IMR-90 (cell line): Measurements from ENCODE around the gene GABRR3. TPM values are rescaled to one million over a fixed set of nuclear protein-coding genes. Genes with fewer than 3 reads are reported as not detected.
A peak's percentile ranks its signal among the peaks of the same experiment; 100 is the strongest.

Source experiments
- ATAC-seq: fragments of 200-7000 bp; cut with Tn5 transposase; 2 replicates; pipeline ENCODE4 v1.9.1; 2020; ENCODE audit warnings: low read depth, mild to moderate bottlenecking, moderate library complexity
- BruUV-seq: library from RNA; stranded (reverse); fragments of 400-500 nt; replicated peaks from 2 replicates; lab custom pipeline; 2021; lab: Mats Ljungman, UMichigan
- CTCF ChIA-PET: fragments of 300-600 bp; formaldehyde crosslinking; extraction: SDS; loops from one replicate; lab custom pipeline; 2021; ENCODE audit warnings: antibody characterized with exemption; lab: Yijun Ruan, JAX
- POLR2A ChIA-PET: fragments of 300-600 bp; sonication (Branson Sonifier 250); formaldehyde crosslinking; loops from one replicate; lab custom pipeline; 2022; ENCODE audit warnings: antibody characterized with exemption; ENCODE audit not compliant: unreplicated experiment; lab: Charles Lee
- DNase-seq: peaks from one replicate; pipeline ENCODE4 v3.0.0; 2013
- H2AFZ ChIP-seq: replicated peaks from 2 replicates; pipeline ENCODE3; 2013; ENCODE audit warnings: low read length, mild to moderate bottlenecking; ENCODE audit not compliant: poor library complexity
- H2AK5ac ChIP-seq: 2 replicates; pipeline ENCODE4 v1.6.1; 2013; ENCODE audit warnings: low read depth, low read length, inconsistent platforms
- H2AK9ac ChIP-seq: replicated peaks from 2 replicates; pipeline ENCODE3; 2013; ENCODE audit warnings: mild to moderate bottlenecking, low read depth, low read length, moderate library complexity; ENCODE audit not compliant: poor library complexity
- H2BK120ac ChIP-seq: 2 replicates; pipeline ENCODE4 v1.6.1; 2013; ENCODE audit warnings: low read depth, low read length, inconsistent platforms
- H2BK15ac ChIP-seq: 3 replicates; pipeline ENCODE4 v1.6.1; 2013; ENCODE audit warnings: low read depth, low read length, inconsistent platforms
- H2BK20ac ChIP-seq: 2 replicates; pipeline ENCODE4 v1.6.1; 2013; ENCODE audit warnings: low read depth, mild to moderate bottlenecking, inconsistent platforms, low read length, moderate library complexity
- H2BK5ac ChIP-seq: 2 replicates; pipeline ENCODE4 v1.6.1; 2013; ENCODE audit warnings: mild to moderate bottlenecking, low read depth, low read length, inconsistent platforms; ENCODE audit not compliant: poor library complexity, severe bottlenecking
- H3K14ac ChIP-seq: replicated peaks from 2 replicates; pipeline ENCODE4 v1.6.1; 2013; ENCODE audit warnings: low read depth, low read length, inconsistent platforms
- H3K18ac ChIP-seq: 2 replicates; pipeline ENCODE4 v1.6.1; 2013; ENCODE audit warnings: low read depth, low read length, control low read depth
- H3K23ac ChIP-seq: 2 replicates; pipeline ENCODE4 v1.6.1; 2013; ENCODE audit warnings: low read depth, low read length, inconsistent platforms
- H3K27ac ChIP-seq: 2 replicates; pipeline ENCODE4 v1.5.1; 2013; ENCODE audit warnings: mild to moderate bottlenecking, control low read depth, low read length; ENCODE audit not compliant: insufficient read depth
- H3K27me3 ChIP-seq: 2 replicates; pipeline ENCODE4 v1.6.1; 2013; ENCODE audit warnings: low read length; ENCODE audit not compliant: control insufficient read depth, insufficient read depth
- H3K36me3 ChIP-seq: 2 replicates; pipeline ENCODE4 v1.6.1; 2013; ENCODE audit warnings: low read length, mixed read lengths; ENCODE audit not compliant: control insufficient read depth, insufficient read depth
- H3K4ac ChIP-seq: 2 replicates; pipeline ENCODE4 v1.6.1; 2013; ENCODE audit warnings: low read depth, low read length, inconsistent platforms
- H3K4me1 ChIP-seq: 2 replicates; pipeline ENCODE4 v1.6.1; 2013; ENCODE audit warnings: low read length, mixed read lengths; ENCODE audit not compliant: control insufficient read depth, insufficient read depth
- H3K4me2 ChIP-seq: 2 replicates; pipeline ENCODE4 v1.6.1; 2013; ENCODE audit warnings: low read depth, mild to moderate bottlenecking, control low read depth, low read length, moderate library complexity
- H3K4me3 ChIP-seq: 2 replicates; pipeline ENCODE4 v1.5.1; 2013; ENCODE audit warnings: low read depth, mild to moderate bottlenecking, control low read depth, low read length, moderate library complexity; ENCODE audit not compliant: insufficient read depth
- H3K56ac ChIP-seq: 2 replicates; pipeline ENCODE4 v1.6.1; 2013; ENCODE audit warnings: low read length, inconsistent platforms; ENCODE audit not compliant: insufficient read depth; ENCODE audit errors: extremely low read depth
- H3K79me1 ChIP-seq, 2 experiments: 2 replicates each; pipeline ENCODE4 v1.6.1; 2013; ENCODE audit warnings: low read length in 2 of 2, inconsistent platforms in 1 of 2, low read depth in 1 of 2
- H3K9ac ChIP-seq: 2 replicates; pipeline ENCODE4 v1.6.1; 2013; ENCODE audit warnings: low read depth, low read length, control low read depth
- H3K9me1 ChIP-seq: 2 replicates; pipeline ENCODE4 v1.6.1; 2013; ENCODE audit warnings: low read length, inconsistent platforms; ENCODE audit not compliant: insufficient read depth
- H3K9me3 ChIP-seq: 2 replicates; pipeline ENCODE4 v1.6.1; 2013; ENCODE audit warnings: low read length; ENCODE audit not compliant: control insufficient read depth, insufficient read depth
- H4K20me1 ChIP-seq: 2 replicates; pipeline ENCODE4 v1.6.1; 2013; ENCODE audit warnings: low read length, inconsistent platforms; ENCODE audit not compliant: insufficient read depth
- H4K5ac ChIP-seq: 2 replicates; pipeline ENCODE4 v1.6.1; 2013; ENCODE audit warnings: mild to moderate bottlenecking, low read depth, low read length, control low read depth
- H4K8ac ChIP-seq, 2 experiments: 2 replicates each; pipeline ENCODE4 v1.6.1; 2013; ENCODE audit warnings: low read depth in 2 of 2, low read length in 2 of 2, control low read depth in 1 of 2, inconsistent platforms in 1 of 2
- H4K91ac ChIP-seq: 2 replicates; pipeline ENCODE4 v1.6.1; 2013; ENCODE audit warnings: low read depth, low read length, inconsistent platforms; ENCODE audit not compliant: insufficient read depth
- BHLHE40 ChIP-seq: fragments of 150-350 bp; IDR thresholded peaks from 2 replicates; pipeline ENCODE4 v1.6.1; 2016; ENCODE audit warnings: mild to moderate bottlenecking, low read depth, low read length
- CHD1 ChIP-seq: IDR thresholded peaks from 2 replicates; pipeline ENCODE4 v1.6.1; 2012; ENCODE audit warnings: low read depth, low read length, improper control_type of control experiment
- FOS ChIP-seq: fragments of 150-350 bp; IDR thresholded peaks from 2 replicates; pipeline ENCODE4 v1.6.1; 2016; ENCODE audit warnings: low read depth, low read length
- MAFK ChIP-seq: IDR thresholded peaks from 2 replicates; pipeline ENCODE4 v1.6.1; 2012; ENCODE audit warnings: low read depth, low read length, improper control_type of control experiment
- MAZ ChIP-seq: IDR thresholded peaks from 2 replicates; pipeline ENCODE4 v1.6.1; 2012; ENCODE audit warnings: low read depth, mild to moderate bottlenecking, low read length, improper control_type of control experiment, moderate library complexity, borderline replicate concordance
- POLR2A ChIP-seq: IDR thresholded peaks from 2 replicates; pipeline ENCODE4 v1.6.1; 2012; ENCODE audit warnings: mild to moderate bottlenecking, low read depth, low read length
- RAD21 ChIP-seq: IDR thresholded peaks from 2 replicates; pipeline ENCODE4 v1.6.1; 2012; ENCODE audit warnings: low read length, improper control_type of control experiment
- RCOR1 ChIP-seq: IDR thresholded peaks from 2 replicates; pipeline ENCODE4 v1.6.1; 2012; ENCODE audit warnings: mild to moderate bottlenecking, low read length, improper control_type of control experiment; ENCODE audit not compliant: insufficient replicate concordance
- WGBS, 2 experiments: methylation state at CpG; one replicate each; pipeline versions ENCODE4 v1.1.5 to v1.1.7; 2013; ENCODE audit warnings: missing lambda C conversion rate in 2 of 2; ENCODE audit not compliant: insufficient read length in 1 of 2; ENCODE audit errors: extremely low coverage in 2 of 2; 5-methylcytosine and 5-hydroxymethylcytosine counted together
- dilution Hi-C: fragments of 300-500 bp; cut with HindIII; formaldehyde crosslinking; loops from one replicate; pipeline ENCODE4 v1.14.3; 2018; ENCODE audit warnings: low sequenced_read_pairs; ENCODE audit not compliant: unreplicated experiment
- in situ Hi-C: fragments of 300-500 bp; cut with MboI; formaldehyde crosslinking; loops from 3 replicates; pipeline ENCODE4 v1.14.3; 2019; ENCODE audit warnings: low sequenced_read_pairs, inconsistent platforms, mixed read lengths
- intact Hi-C: fragments of 100-400 bp; cut with micrococcal nuclease; formaldehyde crosslinking; loops from 2 replicates; pipeline ENCODE4 v1.10.0; 2022
- polyA plus RNA-seq, 3 experiments: library from polyadenylated mRNA; depleted of rRNA; stranded (reverse); fragments of >200 nt; gene quantifications; 2 replicates each; pipeline ENCODE4 v1.2.3, GENCODE V29; 2012; ENCODE audit warnings: low replicate concordance in 1 of 3
- total RNA-seq: library from RNA; depleted of rRNA; stranded (reverse); fragments of >200 nt; gene quantifications from 2 replicates; pipeline ENCODE4 v1.2.3, GENCODE V29; 2012
- TF ChIP-seq, protein P1 (sequence below): conservative IDR thresholded peaks from 2 replicates; pipeline ENCODE4 v1.5.1; 2012; ENCODE audit warnings: mild to moderate bottlenecking, low read depth, low read length, improper control_type of control experiment

The GABRR3 gene
- total and polyA plus RNA-seq, 2 of the 4 experiments (the other 2 are of a cell fraction) = not detected

DNA sequence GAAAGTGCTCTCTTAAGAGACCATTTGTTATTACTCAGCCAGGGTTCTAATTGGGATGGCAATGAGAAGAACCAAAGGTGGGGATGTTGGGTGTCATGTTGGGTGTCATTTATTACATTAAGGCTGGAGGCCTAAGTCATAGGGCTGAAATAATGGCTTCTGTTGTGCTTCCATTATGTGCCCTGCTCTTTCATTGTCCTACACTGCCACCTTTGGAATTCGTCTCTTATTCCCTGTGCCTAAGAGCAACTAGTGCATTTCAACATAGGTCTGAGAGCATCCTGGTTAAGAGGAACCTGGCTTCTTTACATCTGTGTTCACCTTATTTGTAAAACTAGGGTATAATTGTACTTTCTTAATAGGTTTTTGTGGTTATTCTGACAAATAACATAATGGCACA lies 95.1 kb downstream of the GABRR3 start:
- H4K91ac ChIP-seq = no peak overlapping the region
- H3K27me3 ChIP-seq = no peaks in the 10 kb centered on the region
- H4K20me1 ChIP-seq = no peaks in the 10 kb centered on the region
- H3K4me2 ChIP-seq = no peak overlapping the region
- WGBS, 2 experiments = no CpG with 5 or more reads among the region's 1 CpG
- H2BK5ac ChIP-seq = no peak overlapping the region
- DNase-seq = no peak
- no peak overlapping the region for H3K9ac ChIP-seq
- CTCF ChIA-PET = no interaction called here
- H3K27ac ChIP-seq = no peak overlapping the region
- no peak overlapping the region for H3K23ac ChIP-seq
- H3K9me3 ChIP-seq = no peaks in the 10 kb centered on the region
- H2AK5ac ChIP-seq = no peak overlapping the region
- H2AK9ac ChIP-seq = no peak overlapping the region
- H3K14ac ChIP-seq = no peak overlapping the region
- H3K4me1 ChIP-seq = no peaks in the 10 kb centered on the region
- H2BK15ac ChIP-seq = no peak overlapping the region
- BruUV-seq = no TSS peak
- H2BK20ac ChIP-seq = no peak overlapping the region
- no peak overlapping the region for H2BK120ac ChIP-seq
- H3K4me3 ChIP-seq = no peak overlapping the region
- peaks cover 3% of the 10 kb centered on the region for H3K9me1 ChIP-seq
- no peak overlapping the region for H2AFZ ChIP-seq
- no peak overlapping the region for H3K18ac ChIP-seq
- no peak overlapping the region for H3K56ac ChIP-seq
- no peak overlapping the region for H4K5ac ChIP-seq
- POLR2A ChIA-PET = no interaction called here
- no peak for ATAC-seq
- in situ Hi-C loops (no loop called here), dilution Hi-C loops (no loop called here), intact Hi-C loops (no loop called here)
- H3K4ac ChIP-seq = no peak overlapping the region
- H4K8ac ChIP-seq = no peak overlapping the region
- no peaks in the 10 kb centered on the region for H3K79me1 ChIP-seq
- H3K36me3 ChIP-seq = peaks cover 14% of the 10 kb centered on the region
- TF ChIP-seq RCOR1 (no peak), FOS (no peak), MAZ (no peak), CHD1 (no peak), MAFK (no peak), RAD21 (peak; percentile 21; the same call in 1 of the 2 replicates), POLR2A (no peak), BHLHE40 (no peak)
- TF ChIP-seq, protein P1, sequence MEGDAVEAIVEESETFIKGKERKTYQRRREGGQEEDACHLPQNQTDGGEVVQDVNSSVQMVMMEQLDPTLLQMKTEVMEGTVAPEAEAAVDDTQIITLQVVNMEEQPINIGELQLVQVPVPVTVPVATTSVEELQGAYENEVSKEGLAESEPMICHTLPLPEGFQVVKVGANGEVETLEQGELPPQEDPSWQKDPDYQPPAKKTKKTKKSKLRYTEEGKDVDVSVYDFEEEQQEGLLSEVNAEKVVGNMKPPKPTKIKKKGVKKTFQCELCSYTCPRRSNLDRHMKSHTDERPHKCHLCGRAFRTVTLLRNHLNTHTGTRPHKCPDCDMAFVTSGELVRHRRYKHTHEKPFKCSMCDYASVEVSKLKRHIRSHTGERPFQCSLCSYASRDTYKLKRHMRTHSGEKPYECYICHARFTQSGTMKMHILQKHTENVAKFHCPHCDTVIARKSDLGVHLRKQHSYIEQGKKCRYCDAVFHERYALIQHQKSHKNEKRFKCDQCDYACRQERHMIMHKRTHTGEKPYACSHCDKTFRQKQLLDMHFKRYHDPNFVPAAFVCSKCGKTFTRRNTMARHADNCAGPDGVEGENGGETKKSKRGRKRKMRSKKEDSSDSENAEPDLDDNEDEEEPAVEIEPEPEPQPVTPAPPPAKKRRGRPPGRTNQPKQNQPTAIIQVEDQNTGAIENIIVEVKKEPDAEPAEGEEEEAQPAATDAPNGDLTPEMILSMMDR = no peak
